Thyroid gland (tissue), 4 donors: ENCODE results near the gene AKT2.

Experiments
- POLR2A ChIP-seq, 2 donors: fragments of 450-650 bp; IDR thresholded peaks; one replicate each; pipeline ENCODE4 v1.6.1; 2017; ENCODE audit warnings: antibody characterized with exemption in 2 of 2, mild to moderate bottlenecking in 2 of 2, moderate library complexity in 1 of 2
- TF ChIP-seq, protein P1 (sequence below), 6 experiments: fragments of 200-600 bp in 3 of 6; fragments of 450-650 bp in 3 of 6; sonication (generic) in 3 of 6; IDR thresholded peaks; one replicate each; pipeline ENCODE4 v1.5.1; 2016 to 2019; ENCODE audit warnings: antibody characterized with exemption in 6 of 6, mild to moderate bottlenecking in 2 of 6, inconsistent platforms in 1 of 6, moderate library complexity in 1 of 6

DNA sequence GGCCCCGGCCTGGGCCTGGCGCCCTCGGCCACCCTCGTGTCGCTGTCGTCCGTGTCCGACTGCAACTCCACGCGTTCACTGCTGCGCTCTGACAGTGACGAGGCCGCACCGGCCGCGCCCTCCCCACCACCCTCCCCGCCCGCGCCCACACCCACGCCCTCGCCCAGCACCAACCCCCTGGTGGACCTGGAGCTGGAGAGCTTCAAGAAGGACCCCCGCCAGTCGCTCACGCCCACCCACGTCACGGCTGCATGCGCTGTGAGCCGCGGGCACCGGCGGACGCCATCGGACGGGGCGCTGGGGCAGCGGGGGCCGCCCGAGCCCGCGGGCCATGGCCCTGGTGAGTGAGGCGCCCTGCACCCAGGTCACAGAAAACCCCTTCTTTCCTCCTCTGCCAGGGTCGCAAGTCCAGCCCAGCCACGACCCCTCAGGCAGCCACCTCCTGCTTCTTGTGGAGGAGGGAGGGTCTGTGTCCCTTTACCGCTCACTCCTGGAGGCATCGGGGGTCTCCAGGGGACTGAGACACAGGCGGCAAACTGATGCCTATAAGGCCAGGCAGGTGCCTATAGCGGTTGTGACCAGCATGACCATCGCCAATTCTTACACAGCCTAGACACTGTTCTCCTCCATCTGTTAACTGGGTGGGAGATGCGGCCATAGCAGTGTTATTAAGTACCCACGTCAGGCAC lies 71.1 kb downstream of the AKT2 start:
- TF ChIP-seq, protein P1, sequence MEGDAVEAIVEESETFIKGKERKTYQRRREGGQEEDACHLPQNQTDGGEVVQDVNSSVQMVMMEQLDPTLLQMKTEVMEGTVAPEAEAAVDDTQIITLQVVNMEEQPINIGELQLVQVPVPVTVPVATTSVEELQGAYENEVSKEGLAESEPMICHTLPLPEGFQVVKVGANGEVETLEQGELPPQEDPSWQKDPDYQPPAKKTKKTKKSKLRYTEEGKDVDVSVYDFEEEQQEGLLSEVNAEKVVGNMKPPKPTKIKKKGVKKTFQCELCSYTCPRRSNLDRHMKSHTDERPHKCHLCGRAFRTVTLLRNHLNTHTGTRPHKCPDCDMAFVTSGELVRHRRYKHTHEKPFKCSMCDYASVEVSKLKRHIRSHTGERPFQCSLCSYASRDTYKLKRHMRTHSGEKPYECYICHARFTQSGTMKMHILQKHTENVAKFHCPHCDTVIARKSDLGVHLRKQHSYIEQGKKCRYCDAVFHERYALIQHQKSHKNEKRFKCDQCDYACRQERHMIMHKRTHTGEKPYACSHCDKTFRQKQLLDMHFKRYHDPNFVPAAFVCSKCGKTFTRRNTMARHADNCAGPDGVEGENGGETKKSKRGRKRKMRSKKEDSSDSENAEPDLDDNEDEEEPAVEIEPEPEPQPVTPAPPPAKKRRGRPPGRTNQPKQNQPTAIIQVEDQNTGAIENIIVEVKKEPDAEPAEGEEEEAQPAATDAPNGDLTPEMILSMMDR (IDR thresholded peaks at IDR 0.05), result no peak
- TF ChIP-seq POLR2A (IDR thresholded peaks at IDR 0.05), result no peak
